PFSK-1 (cell line): ENCODE measurements around the gene CABP7.

Experiments used
- POLR2AphosphoS5 ChIP-seq: IDR thresholded peaks from 2 replicates; pipeline ENCODE4 v1.6.1; 2012; ENCODE audit warnings: low read depth, mild to moderate bottlenecking, control low read depth, low read length, moderate library complexity
- SIN3A ChIP-seq: IDR thresholded peaks from 2 replicates; pipeline ENCODE4 v1.6.1; 2012; ENCODE audit warnings: mild to moderate bottlenecking, low read length, moderate library complexity, borderline replicate concordance; ENCODE audit not compliant: insufficient read depth
- TAF1 ChIP-seq: IDR thresholded peaks from 2 replicates; pipeline ENCODE4 v1.6.1; 2012; ENCODE audit warnings: low read length, control low read depth, borderline replicate concordance; ENCODE audit not compliant: insufficient read depth
- TF ChIP-seq, protein P1 (sequence below), 2 experiments: IDR thresholded peaks; 2 replicates each; pipeline versions ENCODE4 v1.6.1 to v1.8.0; 2011 to 2012; ENCODE audit warnings: low read depth in 2 of 2, low read length in 2 of 2, control low read depth in 1 of 2, inconsistent platforms in 1 of 2, mild to moderate bottlenecking in 1 of 2, moderate library complexity in 1 of 2; ENCODE audit not compliant: insufficient read depth in 1 of 2

DNA sequence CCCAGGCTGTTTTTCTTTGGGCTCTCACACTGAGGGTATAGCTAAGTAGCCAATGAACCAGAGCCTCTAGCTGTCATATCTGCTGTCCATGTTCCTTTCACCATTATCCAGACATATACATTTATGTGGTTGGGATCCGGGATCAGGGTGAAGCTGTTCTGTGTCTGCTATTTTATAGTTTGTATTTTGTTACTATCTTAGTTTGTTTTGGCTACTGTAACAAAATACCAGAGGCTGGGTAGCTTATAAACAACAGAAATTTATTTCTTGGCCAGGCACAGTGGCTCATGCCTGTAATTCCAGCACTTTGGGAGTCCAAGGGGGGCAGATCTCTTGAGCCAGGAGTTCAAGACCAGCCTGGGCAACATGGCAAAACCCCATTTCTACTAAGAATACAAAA lies 40.5 kb upstream of the CABP7 start:
- TF ChIP-seq POLR2AphosphoS5: no peak
- TF ChIP-seq SIN3A: no peak
- no peak for TF ChIP-seq TAF1
- TF ChIP-seq, protein P1, sequence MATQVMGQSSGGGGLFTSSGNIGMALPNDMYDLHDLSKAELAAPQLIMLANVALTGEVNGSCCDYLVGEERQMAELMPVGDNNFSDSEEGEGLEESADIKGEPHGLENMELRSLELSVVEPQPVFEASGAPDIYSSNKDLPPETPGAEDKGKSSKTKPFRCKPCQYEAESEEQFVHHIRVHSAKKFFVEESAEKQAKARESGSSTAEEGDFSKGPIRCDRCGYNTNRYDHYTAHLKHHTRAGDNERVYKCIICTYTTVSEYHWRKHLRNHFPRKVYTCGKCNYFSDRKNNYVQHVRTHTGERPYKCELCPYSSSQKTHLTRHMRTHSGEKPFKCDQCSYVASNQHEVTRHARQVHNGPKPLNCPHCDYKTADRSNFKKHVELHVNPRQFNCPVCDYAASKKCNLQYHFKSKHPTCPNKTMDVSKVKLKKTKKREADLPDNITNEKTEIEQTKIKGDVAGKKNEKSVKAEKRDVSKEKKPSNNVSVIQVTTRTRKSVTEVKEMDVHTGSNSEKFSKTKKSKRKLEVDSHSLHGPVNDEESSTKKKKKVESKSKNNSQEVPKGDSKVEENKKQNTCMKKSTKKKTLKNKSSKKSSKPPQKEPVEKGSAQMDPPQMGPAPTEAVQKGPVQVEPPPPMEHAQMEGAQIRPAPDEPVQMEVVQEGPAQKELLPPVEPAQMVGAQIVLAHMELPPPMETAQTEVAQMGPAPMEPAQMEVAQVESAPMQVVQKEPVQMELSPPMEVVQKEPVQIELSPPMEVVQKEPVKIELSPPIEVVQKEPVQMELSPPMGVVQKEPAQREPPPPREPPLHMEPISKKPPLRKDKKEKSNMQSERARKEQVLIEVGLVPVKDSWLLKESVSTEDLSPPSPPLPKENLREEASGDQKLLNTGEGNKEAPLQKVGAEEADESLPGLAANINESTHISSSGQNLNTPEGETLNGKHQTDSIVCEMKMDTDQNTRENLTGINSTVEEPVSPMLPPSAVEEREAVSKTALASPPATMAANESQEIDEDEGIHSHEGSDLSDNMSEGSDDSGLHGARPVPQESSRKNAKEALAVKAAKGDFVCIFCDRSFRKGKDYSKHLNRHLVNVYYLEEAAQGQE (IDR thresholded peaks at IDR 0.05; ENCODE audit: insufficient read depth in 1 of 2, low read depth in 2 of 2, low read length in 2 of 2): no peak
